ENCODE measurements around the gene MAPK9. TPM values are rescaled to one million over a fixed set of nuclear protein-coding genes. Genes with fewer than 3 reads are reported as not detected.

The MAPK9 gene
- total and polyA plus RNA-seq, 7 donors: 20.5 to 45.7 (median 39.5) TPM

DNA sequence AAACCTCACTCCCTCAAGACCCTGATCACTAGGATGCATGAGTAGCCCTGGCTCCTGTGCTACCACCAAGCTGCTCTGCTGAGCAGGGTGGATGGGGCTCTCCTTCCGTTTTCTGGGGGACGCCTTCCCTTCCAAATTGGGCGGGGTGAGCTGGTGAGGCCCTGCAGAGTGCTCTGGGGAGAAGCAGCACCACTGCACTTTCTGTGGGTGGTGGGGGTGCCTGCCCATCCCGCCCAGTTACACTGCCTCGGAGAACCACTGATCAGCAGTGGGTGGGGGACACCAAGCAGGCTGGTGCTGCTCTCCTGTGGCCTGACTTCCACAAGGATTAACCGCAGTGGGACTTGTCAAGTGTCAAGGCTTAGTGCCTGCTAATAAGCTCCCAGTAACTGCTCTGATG, 42.3 kb upstream of the MAPK9 start:
- intact Hi-C loops (cut with DNase I): no loop called here
- no peaks in the 10 kb centered on the region for H3K9me3 ChIP-seq
- peak overlapping the region in 1 of 4 donors; percentile 63 for H3K27ac ChIP-seq
- H3K27me3 ChIP-seq: no peaks in the 10 kb centered on the region
- TF ChIP-seq CTCF (IDR thresholded peaks at IDR 0.05) (no peak), EP300 (IDR thresholded peaks at IDR 0.05) (no peak), POLR2A (IDR thresholded peaks at IDR 0.05) (no peak), POLR2AphosphoS5 (IDR thresholded peaks at IDR 0.05) (no peak)
- peaks cover 0 to 22% (median 11%) of the 10 kb centered on the region in 4 donors for H3K36me3 ChIP-seq
- H3K4me1 ChIP-seq: peaks cover 0 to 22% (median 10%) of the 10 kb centered on the region in 4 donors
- WGBS, 2 donors: 86 to 87% methylated on average over 6 of the region's 6 CpGs
- H3K4me3 ChIP-seq: no peak overlapping the region
- peak; percentile 50 for DNase-seq

DNA sequence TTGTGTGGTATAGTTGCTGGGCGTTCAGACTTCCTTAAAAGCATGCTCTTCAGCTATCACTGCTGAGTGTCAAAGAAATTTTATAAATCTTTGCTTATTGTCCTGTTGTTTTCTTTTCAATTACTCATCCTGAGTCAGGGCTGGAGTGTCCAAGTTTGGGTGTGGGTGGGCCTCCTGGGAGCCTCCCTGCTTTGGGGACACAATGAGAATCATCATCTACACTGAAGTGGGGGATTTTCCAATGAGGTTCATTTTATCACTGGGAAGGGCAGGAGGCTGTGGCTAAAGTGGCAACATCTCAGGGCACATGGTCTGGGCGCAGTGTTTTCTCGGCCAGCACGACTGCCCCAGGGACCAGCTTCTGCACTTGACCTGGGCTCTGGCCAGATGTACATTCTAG, 41.8 kb upstream of the MAPK9 start:
- peak; percentile 64 for DNase-seq
- Histone ChIP-seq H3K9me3 (no peaks in the 10 kb centered on the region), H3K27me3 (no peaks in the 10 kb centered on the region), H3K27ac (peak overlapping the region in 1 of 4 donors; percentile 63), H3K36me3 (peaks cover 0 to 22% (median 11%) of the 10 kb centered on the region in 4 donors), H3K4me1 (peaks cover 0 to 22% (median 10%) of the 10 kb centered on the region in 4 donors), H3K4me3 (no peak overlapping the region)
- TF ChIP-seq EP300 (IDR thresholded peaks at IDR 0.05) (no peak), CTCF (IDR thresholded peaks at IDR 0.05) (no peak), POLR2A (IDR thresholded peaks at IDR 0.05) (no peak), POLR2AphosphoS5 (IDR thresholded peaks at IDR 0.05) (no peak)
- intact Hi-C loops (cut with DNase I): no loop called here
- 71 to 83% methylated on average over 4 of the region's 4 CpGs for WGBS, 2 donors

- intact Hi-C loops (cut with DNase I): no loop called here
- H3K4me1 ChIP-seq: peaks cover 0 to 22% (median 12%) of the 10 kb centered on the region in 4 donors
- no peaks in the 10 kb centered on the region for H3K9me3 ChIP-seq
- TF ChIP-seq POLR2A (IDR thresholded peaks at IDR 0.05) (no peak), POLR2AphosphoS5 (IDR thresholded peaks at IDR 0.05) (no peak), CTCF (IDR thresholded peaks at IDR 0.05) (no peak), EP300 (IDR thresholded peaks at IDR 0.05) (no peak)
- H3K36me3 ChIP-seq: peaks cover 0 to 22% (median 11%) of the 10 kb centered on the region in 4 donors
- DNase-seq: no peak
- H3K4me3 ChIP-seq: no peak overlapping the region
- H3K27ac ChIP-seq: peak overlapping the region in 2 of 4 donors; percentile 63
- WGBS, 2 donors: 78 to 90% methylated on average over 3 of the region's 3 CpGs
- no peaks in the 10 kb centered on the region for H3K27me3 ChIP-seq
Observed at GRCh38 chr5:180332861-180333260, 41.0 kb upstream of the MAPK9 start.

DNA sequence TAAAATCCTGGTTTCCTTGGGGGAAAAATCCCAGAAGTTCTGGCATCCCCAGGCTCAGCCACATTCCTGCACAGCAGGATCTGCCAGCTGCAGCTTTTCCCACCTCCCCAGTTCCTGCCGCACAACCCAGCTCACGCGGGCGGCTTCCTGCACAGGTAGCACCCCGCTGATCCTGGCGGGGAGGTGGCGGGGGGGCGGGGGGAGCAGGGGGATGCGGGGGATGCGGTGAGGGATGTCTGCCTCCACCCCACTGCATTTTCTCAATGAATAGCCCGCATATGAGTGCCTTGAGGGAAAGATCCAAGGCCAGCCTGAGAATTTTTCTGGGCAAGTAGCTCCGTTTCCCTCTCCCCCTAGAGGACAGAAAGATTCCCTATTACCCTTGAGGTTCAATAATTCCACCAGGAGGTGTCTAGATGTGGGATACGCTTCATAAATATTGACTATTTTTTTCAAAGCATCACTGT, 40.2 kb upstream of the MAPK9 start:
- intact Hi-C loops (cut with DNase I): no loop called here
- Histone ChIP-seq H3K4me3 (no peak overlapping the region), H3K27ac (peak overlapping the region in 3 of 4 donors; percentile 63 to 69 (median 63)), H3K27me3 (no peaks in the 10 kb centered on the region), H3K9me3 (no peaks in the 10 kb centered on the region), H3K4me1 (peaks cover 0 to 22% (median 12%) of the 10 kb centered on the region in 4 donors), H3K36me3 (peaks cover 0 to 22% (median 11%) of the 10 kb centered on the region in 4 donors)
- WGBS, 2 donors: 15 to 20% methylated on average over 13 of the region's 13 CpGs
- no peak for TF ChIP-seq EP300 (IDR thresholded peaks at IDR 0.05)
- no peak for TF ChIP-seq POLR2A (IDR thresholded peaks at IDR 0.05)
- TF ChIP-seq POLR2AphosphoS5 (IDR thresholded peaks at IDR 0.05): no peak
- TF ChIP-seq CTCF (IDR thresholded peaks at IDR 0.05): no peak
- peak; percentile 66 for DNase-seq

- no peaks in the 10 kb centered on the region for H3K9me3 ChIP-seq
- 33 to 41% methylated on average over 7 of the region's 7 CpGs for WGBS, 2 donors
- DNase-seq: no peak
- peak overlapping the region; percentile 49 to 69 (median 63) for H3K27ac ChIP-seq
- H3K27me3 ChIP-seq: no peaks in the 10 kb centered on the region
- no peak overlapping the region for H3K4me3 ChIP-seq
- TF ChIP-seq EP300 (IDR thresholded peaks at IDR 0.05) (no peak), POLR2A (IDR thresholded peaks at IDR 0.05) (no peak), POLR2AphosphoS5 (IDR thresholded peaks at IDR 0.05) (no peak), CTCF (IDR thresholded peaks at IDR 0.05) (no peak)
- peaks cover 0 to 18% (median 9%) of the 10 kb centered on the region in 4 donors for H3K36me3 ChIP-seq
- intact Hi-C loops (cut with DNase I): no loop called here
- H3K4me1 ChIP-seq: peaks cover 0 to 22% (median 12%) of the 10 kb centered on the region in 4 donors
Observed at GRCh38 chr5:180331647-180331950, 39.7 kb upstream of the MAPK9 start.
